Ovary (tissue), 3 donors: ENCODE data around the gene CDK10.

Source experiments
- CTCF ChIP-seq, 3 donors: fragments of 450-650 bp in 2 of 3; fragments of 200-600 bp in 1 of 3; IDR thresholded peaks; one replicate each; pipeline versions ENCODE4 v1.5.1 to v1.8.0; 2016 to 2022; ENCODE audit warnings: antibody characterized with exemption in 3 of 3, mild to moderate bottlenecking in 1 of 3
- POLR2A ChIP-seq: fragments of 450-650 bp; IDR thresholded peaks from one replicate; pipeline ENCODE4 v1.6.1; 2017; ENCODE audit warnings: antibody characterized with exemption, mild to moderate bottlenecking, moderate library complexity
- donor health status: DM: no; HTN: no; CAD: no.

- no peak for TF ChIP-seq CTCF (IDR thresholded peaks at IDR 0.05)
- no peak for TF ChIP-seq POLR2A
Observed at GRCh38 chr16:89711601-89712273, 25.2 kb downstream of the CDK10 start.
